HEK293 (cell line): Measurements from ENCODE around the gene TNFRSF25.
"Not testable (repeated sequence)": the region's sequence is repeated elsewhere in the genome, so short reads cannot be mapped to it uniquely, and the experiment has no call there.

Source experiments
- CTCF ChIA-PET: fragments of 350-600 bp; formaldehyde crosslinking; extraction: SDS; loops from one replicate; lab custom pipeline; 2021; ENCODE audit warnings: antibody characterized with exemption; lab: Yijun Ruan, JAX
- POLR2A ChIA-PET: fragments of 300-600 bp; formaldehyde crosslinking; extraction: SDS; loops from one replicate; lab custom pipeline; 2020; ENCODE audit warnings: antibody characterized with exemption, inconsistent platforms; lab: Yijun Ruan, JAX
- H3K27ac ChIP-seq: fragments of 200-500 bp; sonication (Bioruptor generic); 2 replicates; pipeline ENCODE4 v1.5.1; 2014; ENCODE audit warnings: low read depth, low read length, control low read depth, inconsistent platforms; ENCODE audit errors: extremely low read depth
- H3K36me3 ChIP-seq, 2 experiments: fragments of 200-500 bp in 1 of 2; sonication (Bioruptor generic) in 1 of 2; 1 replicate in 1 of 2; 2 replicates in 1 of 2; pipeline ENCODE4 v1.5.1; 2014 to 2017; ENCODE audit warnings: inconsistent platforms in 2 of 2, low read length in 2 of 2; ENCODE audit not compliant: control insufficient read depth in 2 of 2, insufficient read depth in 1 of 2
- H3K4me1 ChIP-seq: fragments of 200-500 bp; sonication (Bioruptor generic); 2 replicates; pipeline ENCODE4 v1.5.1; 2014; ENCODE audit warnings: mild to moderate bottlenecking, low read length, inconsistent platforms; ENCODE audit not compliant: control insufficient read depth, insufficient read depth
- H3K4me3 ChIP-seq: 2 replicates; pipeline ENCODE4 v1.5.1; 2011; ENCODE audit warnings: low read depth, mild to moderate bottlenecking, control low read depth, low read length, moderate library complexity
- H3K9me3 ChIP-seq: fragments of 200-500 bp; sonication (Bioruptor generic); 2 replicates; pipeline ENCODE4 v1.5.1; 2014; ENCODE audit warnings: low read depth, low read length, inconsistent platforms; ENCODE audit not compliant: control insufficient read depth, insufficient read depth
- BCL11B ChIP-seq: fragments of 450-650 bp; formaldehyde crosslinking; IDR thresholded peaks from 2 replicates; pipeline ENCODE4 v1.5.1; 2016; ENCODE audit warnings: low read depth, missing biosample characterization, missing genetic modification characterization
- KLF7 ChIP-seq: fragments of 450-650 bp; formaldehyde crosslinking; IDR thresholded peaks from 2 replicates; pipeline ENCODE4 v1.5.1; 2016; ENCODE audit warnings: missing biosample characterization, missing genetic modification characterization, borderline replicate concordance
- SP2 ChIP-seq: fragments of 450-650 bp; formaldehyde crosslinking; IDR thresholded peaks from 2 replicates; pipeline ENCODE4 v1.5.1; 2016; ENCODE audit warnings: missing biosample characterization, missing genetic modification characterization
- ZBTB6 ChIP-seq: fragments of 450-650 bp; formaldehyde crosslinking; IDR thresholded peaks from 2 replicates; pipeline ENCODE4 v1.5.1; 2017; ENCODE audit warnings: missing biosample characterization, missing genetic modification characterization
- ZFP69B ChIP-seq: fragments of 450-650 bp; formaldehyde crosslinking; IDR thresholded peaks from 2 replicates; pipeline ENCODE4 v1.5.1; 2016; ENCODE audit warnings: missing biosample characterization, missing genetic modification characterization
- ZNF157 ChIP-seq: fragments of 450-650 bp; formaldehyde crosslinking; IDR thresholded peaks from 2 replicates; pipeline ENCODE4 v1.5.1; 2016; ENCODE audit warnings: missing biosample characterization, missing genetic modification characterization
- ZNF2 ChIP-seq: fragments of 450-650 bp; formaldehyde crosslinking; IDR thresholded peaks from 2 replicates; pipeline ENCODE4 v1.5.1; 2016; ENCODE audit warnings: missing biosample characterization, missing genetic modification characterization
- ZNF202 ChIP-seq: fragments of 450-650 bp; formaldehyde crosslinking; IDR thresholded peaks from 2 replicates; pipeline ENCODE4 v1.5.1; 2016; ENCODE audit warnings: missing biosample characterization, missing genetic modification characterization, borderline replicate concordance
- ZNF223 ChIP-seq: fragments of 450-650 bp; formaldehyde crosslinking; IDR thresholded peaks from 2 replicates; pipeline ENCODE4 v1.5.1; 2016; ENCODE audit warnings: missing biosample characterization, missing genetic modification characterization
- ZNF274 ChIP-seq, 2 experiments: fragments of 200-500 bp in 1 of 2; fragments of 450-650 bp in 1 of 2; sonication (Bioruptor generic) in 1 of 2; formaldehyde crosslinking in 1 of 2; IDR thresholded peaks; 2 replicates each; pipeline versions ENCODE4 v1.5.1 to v1.6.1; 2014 to 2016; ENCODE audit warnings: borderline replicate concordance in 1 of 2, inconsistent platforms in 1 of 2, low read length in 1 of 2, missing biosample characterization in 1 of 2, missing genetic modification characterization in 1 of 2
- ZNF510 ChIP-seq: fragments of 450-650 bp; formaldehyde crosslinking; IDR thresholded peaks from 2 replicates; pipeline ENCODE4 v1.5.1; 2018; ENCODE audit warnings: mild to moderate bottlenecking, missing genetic modification characterization, missing biosample characterization; ENCODE audit not compliant: insufficient replicate concordance
- ZNF544 ChIP-seq: fragments of 450-650 bp; formaldehyde crosslinking; IDR thresholded peaks from 2 replicates; pipeline ENCODE4 v1.5.0; 2017; ENCODE audit warnings: missing biosample characterization, missing genetic modification characterization
- ZNF629 ChIP-seq: fragments of 450-650 bp; formaldehyde crosslinking; IDR thresholded peaks from 2 replicates; pipeline ENCODE4 v1.5.1; 2017; ENCODE audit warnings: missing biosample characterization, missing genetic modification characterization
- ZNF660 ChIP-seq: fragments of 450-650 bp; IDR thresholded peaks from 2 replicates; pipeline ENCODE4 v1.5.1; 2018; ENCODE audit warnings: missing biosample characterization, mild to moderate bottlenecking, missing genetic modification characterization
- ZNF707 ChIP-seq: fragments of 450-650 bp; formaldehyde crosslinking; IDR thresholded peaks from 2 replicates; pipeline ENCODE4 v1.5.1; 2016; ENCODE audit warnings: missing biosample characterization, missing genetic modification characterization
- ZNF776 ChIP-seq: fragments of 450-650 bp; formaldehyde crosslinking; IDR thresholded peaks from 2 replicates; pipeline ENCODE4 v1.5.0; 2017; ENCODE audit warnings: missing biosample characterization, missing genetic modification characterization, borderline replicate concordance
- ZNF777 ChIP-seq: fragments of 450-650 bp; formaldehyde crosslinking; IDR thresholded peaks from 2 replicates; pipeline ENCODE4 v1.5.1; 2017; ENCODE audit warnings: missing biosample characterization, missing genetic modification characterization, borderline replicate concordance
- ZSCAN4 ChIP-seq: fragments of 450-650 bp; formaldehyde crosslinking; IDR thresholded peaks from 2 replicates; pipeline ENCODE4 v1.5.1; 2017; ENCODE audit warnings: missing biosample characterization, missing genetic modification characterization

Gene TNFRSF25

GRCh38 chr1:6456800-6457466 lies 9.0 kb downstream of the TNFRSF25 start (continued):
- TF ChIP-seq ZSCAN4 (tag by site-specific recombination) = no peak
- TF ChIP-seq BCL11B (tag by site-specific recombination) = no peak
- no peak for TF ChIP-seq ZNF629 (tag by site-specific recombination)
- no peak for TF ChIP-seq ZFP69B (tag by site-specific recombination)
- no peak for TF ChIP-seq ZNF274 (IDR thresholded peaks at IDR 0.05; ENCODE audit: low read length)
- TF ChIP-seq ZNF274 (tag by site-specific recombination; IDR thresholded peaks at IDR 0.05; ENCODE audit: borderline replicate concordance) = no peak
- no peak for TF ChIP-seq ZNF2 (tag by site-specific recombination)

GRCh38 chr1:6455752-6456520 lies 10.0 kb downstream of the TNFRSF25 start:
- CTCF ChIA-PET = interaction anchor here (0.9 kb wide), 2 partner anchors 11 to 107 kb away, joined by 3 read pairs; no protein-coding TSS in a partner anchor
- POLR2A ChIA-PET = interaction anchor here (0.6 kb wide), 1 partner anchor 23 kb away, joined by 6 read pairs; no protein-coding TSS in a partner anchor
- not testable (repeated sequence) for H3K4me1 ChIP-seq, H3K36me3 ChIP-seq, H3K9me3 ChIP-seq, H3K4me3 ChIP-seq, H3K27ac ChIP-seq

- no peak overlapping the region for H3K4me3 ChIP-seq
- no peak overlapping the region for H3K27ac ChIP-seq
- TF ChIP-seq ZNF660 (tag by site-specific recombination) (no peak), SP2 (no peak), ZNF777 (no peak), ZNF223 (no peak), ZNF776 (tag by site-specific recombination) (no peak), ZNF707 (tag by site-specific recombination) (no peak), ZNF202 (no peak), ZNF544 (tag by site-specific recombination) (no peak), ZNF510 (tag by site-specific recombination) (no peak), KLF7 (tag by site-specific recombination) (no peak), ZNF157 (tag by site-specific recombination) (no peak), ZBTB6 (tag by site-specific recombination) (no peak)
- H3K4me1 ChIP-seq = no peaks in the 10 kb centered on the region
- H3K9me3 ChIP-seq = no peaks in the 10 kb centered on the region
- ChIA-PET POLR2A (no interaction called here), CTCF (interaction anchor here (0.7 kb wide), 1 partner anchor 32 kb away, joined by 4 read pairs; no protein-coding TSS in a partner anchor)
- H3K36me3 ChIP-seq = no peaks in the 10 kb centered on the region
Observed at GRCh38 chr1:6454856-6455751, 10.9 kb downstream of the TNFRSF25 start.

GRCh38 chr1:6453895-6454855 lies 11.8 kb downstream of the TNFRSF25 start:
- CTCF ChIA-PET, H3K36me3 ChIP-seq, H3K4me1 ChIP-seq, H3K4me3 ChIP-seq, POLR2A ChIA-PET, H3K27ac ChIP-seq, H3K9me3 ChIP-seq: not testable (repeated sequence)
